Testis (tissue), 3 donors: Measurements from ENCODE around the gene ITGAD. TPM values are rescaled to one million over a fixed set of nuclear protein-coding genes. Genes with fewer than 3 reads are reported as not detected.
"Not testable (repeated sequence)": the region's sequence is repeated elsewhere in the genome, so short reads cannot be mapped to it uniquely, and the experiment has no call there.

Source experiments
- DNase-seq: peaks from one replicate; pipeline ENCODE4 v3.0.0-alpha.2; 2019
- H3K27ac ChIP-seq, 2 donors: fragments of 200-600 bp; sonication (generic); one replicate each; pipeline ENCODE4 v1.5.1; 2019
- H3K27me3 ChIP-seq: fragments of 200-600 bp; sonication (generic); one replicate; pipeline ENCODE4 v1.5.1; 2019
- H3K36me3 ChIP-seq: fragments of 200-600 bp; sonication (generic); one replicate; pipeline ENCODE4 v1.5.1; 2017; ENCODE audit warnings: low read depth; ENCODE audit errors: missing control alignments
- H3K4me1 ChIP-seq: fragments of 200-600 bp; sonication (generic); one replicate; pipeline ENCODE4 v1.5.1; 2019
- H3K4me3 ChIP-seq, 2 donors: fragments of 200-600 bp; sonication (generic); one replicate each; pipeline ENCODE4 v1.5.1; 2017 to 2019
- H3K9me3 ChIP-seq: fragments of 200-600 bp; sonication (generic); one replicate; pipeline ENCODE4 v1.5.1; 2017
- POLR2A ChIP-seq: fragments of 450-650 bp; IDR thresholded peaks from one replicate; pipeline ENCODE4 v1.6.1; 2017; ENCODE audit warnings: antibody characterized with exemption, mild to moderate bottlenecking, moderate library complexity
- WGBS, 2 donors: methylation state at CpG; one replicate each; pipeline ENCODE4 v1.1.5; 2018; 5-methylcytosine and 5-hydroxymethylcytosine counted together
- intact Hi-C: fragments of 100-400 bp; cut with DNase I; formaldehyde crosslinking; loops from one replicate; pipeline ENCODE4 v1.15.1; 2023; ENCODE audit warnings: low total_unique reads
- polyA plus RNA-seq: library from polyadenylated mRNA; stranded (reverse); fragments of 350-450 nt; fragmentation: Illumina TruSeq; extraction: RNeasy Lipid Tissue Mini Kit (QIAGEN cat#74804); gene quantifications from one replicate; pipeline ENCODE4 v1.2.3, GENCODE V29; 2014; ENCODE audit warnings: low read depth, low replicate concordance; ENCODE audit not compliant: insufficient read depth
- total RNA-seq, 2 donors: library from RNA; depleted of rRNA; stranded (reverse); fragments of >200 nt; gene quantifications; one replicate each; pipeline ENCODE4 v1.2.3, GENCODE V29; 2016
- TF ChIP-seq, protein P1 (sequence below), 3 experiments: fragments of 450-650 bp in 2 of 3; fragments of 200-600 bp in 1 of 3; sonication (generic) in 1 of 3; IDR thresholded peaks; one replicate each; pipeline ENCODE4 v1.5.1; 2016 to 2019; ENCODE audit warnings: antibody characterized with exemption in 3 of 3, mild to moderate bottlenecking in 2 of 3, moderate library complexity in 1 of 3

Gene ITGAD
- total and polyA plus RNA-seq, 3 donors from 2014 or later, result 0.19 TPM; not detected in 2

DNA sequence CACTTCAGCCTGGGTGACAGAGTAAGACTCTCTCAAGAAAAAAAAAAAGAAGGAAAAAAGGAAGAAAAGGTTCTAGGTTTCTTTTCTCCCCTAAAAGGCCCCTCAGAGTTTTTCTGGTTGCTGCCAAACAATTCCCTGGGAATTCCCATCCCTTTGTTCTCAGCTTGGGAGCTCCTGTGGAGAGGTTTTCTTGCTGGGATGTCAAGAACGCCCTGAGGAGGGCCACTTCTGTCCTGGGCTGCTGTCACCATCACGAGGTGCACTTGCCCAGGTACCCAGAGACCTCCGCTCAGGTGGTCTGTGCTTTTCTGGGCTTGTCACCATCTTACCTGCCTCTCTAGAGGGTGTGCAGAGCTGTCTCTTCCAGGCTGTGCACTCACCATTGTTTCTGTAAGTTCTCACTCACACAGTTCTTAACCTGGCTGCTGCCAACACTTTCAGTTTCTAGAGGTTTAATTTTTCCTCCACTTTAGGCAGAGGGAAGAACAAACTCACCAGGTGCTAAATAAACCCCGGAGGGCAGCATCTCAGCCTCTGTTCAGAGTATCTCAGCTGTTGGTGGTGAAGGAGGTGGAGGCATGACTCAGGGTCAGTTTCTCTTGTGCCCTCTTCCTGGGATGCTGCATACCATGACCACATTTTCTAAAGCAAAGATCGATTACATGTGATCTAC, 37.4 kb downstream of the ITGAD start:
- H3K36me3 ChIP-seq, result no peaks in the 10 kb centered on the region
- peaks cover 21% of the 10 kb centered on the region for H3K4me1 ChIP-seq
- intact Hi-C loops, result loop anchor here (10.0 kb wide), 1 partner anchor 446 kb away; the partner anchor contains the start of gene HSD3B7
- no peak overlapping the region for H3K4me3 ChIP-seq
- no peaks in the 10 kb centered on the region for H3K27me3 ChIP-seq
- H3K9me3 ChIP-seq, result no peaks in the 10 kb centered on the region
- H3K27ac ChIP-seq, result peak overlapping the region; percentile 8 to 62
- 58 to 59% methylated on average over 5 of the region's 5 CpGs for WGBS, 2 donors
- no peak for DNase-seq
- TF ChIP-seq POLR2A, result no peak
- TF ChIP-seq, protein P1, sequence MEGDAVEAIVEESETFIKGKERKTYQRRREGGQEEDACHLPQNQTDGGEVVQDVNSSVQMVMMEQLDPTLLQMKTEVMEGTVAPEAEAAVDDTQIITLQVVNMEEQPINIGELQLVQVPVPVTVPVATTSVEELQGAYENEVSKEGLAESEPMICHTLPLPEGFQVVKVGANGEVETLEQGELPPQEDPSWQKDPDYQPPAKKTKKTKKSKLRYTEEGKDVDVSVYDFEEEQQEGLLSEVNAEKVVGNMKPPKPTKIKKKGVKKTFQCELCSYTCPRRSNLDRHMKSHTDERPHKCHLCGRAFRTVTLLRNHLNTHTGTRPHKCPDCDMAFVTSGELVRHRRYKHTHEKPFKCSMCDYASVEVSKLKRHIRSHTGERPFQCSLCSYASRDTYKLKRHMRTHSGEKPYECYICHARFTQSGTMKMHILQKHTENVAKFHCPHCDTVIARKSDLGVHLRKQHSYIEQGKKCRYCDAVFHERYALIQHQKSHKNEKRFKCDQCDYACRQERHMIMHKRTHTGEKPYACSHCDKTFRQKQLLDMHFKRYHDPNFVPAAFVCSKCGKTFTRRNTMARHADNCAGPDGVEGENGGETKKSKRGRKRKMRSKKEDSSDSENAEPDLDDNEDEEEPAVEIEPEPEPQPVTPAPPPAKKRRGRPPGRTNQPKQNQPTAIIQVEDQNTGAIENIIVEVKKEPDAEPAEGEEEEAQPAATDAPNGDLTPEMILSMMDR (IDR thresholded peaks at IDR 0.05), result no peak

DNA sequence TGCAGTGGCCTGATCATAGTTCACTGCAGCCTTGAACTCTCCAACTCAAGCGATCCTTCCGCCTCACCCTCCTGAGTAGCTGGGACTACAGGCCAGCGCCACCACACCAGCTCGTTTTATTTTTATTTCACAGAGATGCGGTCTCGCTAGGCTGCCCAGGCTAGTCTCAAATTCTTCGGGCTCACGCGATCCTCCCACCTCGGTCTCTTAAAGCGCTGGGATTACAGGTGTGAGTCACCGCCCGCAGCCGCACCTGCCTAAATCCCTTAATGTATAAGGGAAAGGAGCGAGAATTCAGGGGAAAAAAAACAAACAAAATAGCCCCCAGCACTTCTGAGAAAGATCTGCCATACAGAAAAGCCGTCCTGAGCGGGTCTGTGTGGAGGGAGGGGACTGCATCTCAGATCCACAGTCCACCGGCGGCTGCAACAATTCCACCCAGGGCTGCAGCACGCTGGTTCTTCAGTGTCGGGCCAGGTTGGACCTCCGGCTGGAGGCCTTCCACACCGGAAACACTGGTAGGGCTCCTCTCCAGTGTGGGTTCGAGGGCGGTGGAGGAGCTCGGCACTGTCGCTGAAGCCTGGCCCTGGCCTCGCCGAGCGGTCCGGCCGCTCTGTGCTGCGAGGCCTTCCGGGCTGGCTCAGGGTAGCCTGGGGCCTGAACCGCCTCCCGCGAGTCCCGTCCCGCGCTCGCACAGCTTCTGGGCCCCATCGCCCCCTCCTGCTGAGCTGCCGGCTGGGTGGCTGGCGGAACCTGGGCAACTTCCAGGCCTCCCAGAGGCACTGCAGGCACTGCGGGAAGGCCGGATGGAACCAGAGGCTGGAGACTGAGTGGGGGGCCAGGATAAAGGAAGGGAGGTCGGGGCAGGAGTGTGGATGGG, 42.4 kb downstream of the ITGAD start:
- no peaks in the 10 kb centered on the region for H3K27me3 ChIP-seq
- peak overlapping the region in 1 of 2 donors; percentile 12 for H3K4me3 ChIP-seq
- no peaks in the 10 kb centered on the region for H3K9me3 ChIP-seq
- intact Hi-C loops, result loop anchor here (10.0 kb wide), 1 partner anchor 451 kb away; the partner anchor contains the start of gene HSD3B7
- H3K4me1 ChIP-seq, result no peaks in the 10 kb centered on the region
- no peaks in the 10 kb centered on the region for H3K36me3 ChIP-seq
- no peak overlapping the region for H3K27ac ChIP-seq
- 60 to 82% methylated on average over 28 to 45 of the region's 47 CpGs for WGBS, 2 donors
- no peak for DNase-seq
- TF ChIP-seq, protein P1 (IDR thresholded peaks at IDR 0.05), result no peak
- TF ChIP-seq POLR2A, result no peak

DNA sequence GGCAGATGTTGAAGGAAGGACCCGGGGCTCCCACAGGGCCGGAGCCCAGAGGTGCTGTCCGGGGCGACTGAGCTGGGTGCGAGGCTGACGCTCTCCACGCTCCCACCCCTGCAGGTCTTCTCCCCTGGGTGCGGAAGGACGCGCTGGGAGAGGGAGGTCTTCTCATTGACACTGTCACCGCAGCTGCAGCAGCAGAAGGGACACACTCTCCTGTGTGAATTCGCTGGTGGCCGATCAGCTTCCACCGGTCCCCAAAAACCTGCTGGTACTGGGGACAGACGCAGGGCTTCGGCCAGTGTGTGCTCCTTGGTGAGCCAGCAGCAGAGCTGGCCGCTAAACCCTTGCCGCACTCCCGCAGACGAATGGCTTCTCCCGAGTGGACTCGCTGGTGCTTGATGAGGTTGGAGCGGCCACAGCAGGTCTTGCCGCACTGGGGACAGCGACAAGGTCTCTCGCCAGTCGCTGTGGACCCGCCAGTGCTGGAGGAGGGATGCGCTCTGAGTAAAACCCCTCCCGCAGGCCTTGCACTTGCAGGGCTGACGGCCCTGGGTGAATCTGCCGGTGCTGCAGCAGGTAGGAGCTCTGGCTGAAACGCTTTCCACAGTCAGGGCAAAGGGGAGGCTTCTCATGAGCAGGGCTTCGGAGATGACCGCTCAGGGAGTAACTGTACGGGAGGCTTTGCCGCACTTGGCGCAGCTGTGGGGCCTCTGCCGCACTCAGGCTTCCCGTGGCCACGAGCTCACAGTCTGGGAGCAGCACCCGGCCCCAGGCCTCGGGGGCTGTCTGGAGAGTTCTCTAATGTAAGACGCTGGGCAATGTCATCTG, 43.3 kb downstream of the ITGAD start:
- H3K9me3 ChIP-seq, result no peaks in the 10 kb centered on the region
- no peak for DNase-seq
- no peaks in the 10 kb centered on the region for H3K36me3 ChIP-seq
- peaks cover 4% of the 10 kb centered on the region for H3K4me1 ChIP-seq
- no peaks in the 10 kb centered on the region for H3K27me3 ChIP-seq
- H3K27ac ChIP-seq, result no peak overlapping the region
- no peak for TF ChIP-seq POLR2A
- TF ChIP-seq, protein P1 (IDR thresholded peaks at IDR 0.05), result no peak
- 65 to 77% methylated on average over 27 to 44 of the region's 44 CpGs for WGBS, 2 donors
- peak overlapping the region in 1 of 2 donors; percentile 12 for H3K4me3 ChIP-seq
- intact Hi-C loops, result loop anchor here (10.0 kb wide), 1 partner anchor 452 kb away; the partner anchor contains the start of gene HSD3B7

GRCh38 chr16:31438414-31438813, 45.3 kb downstream of the ITGAD start:
- no peak for DNase-seq
- TF ChIP-seq POLR2A, result no peak
- TF ChIP-seq, protein P1 (IDR thresholded peaks at IDR 0.05), result no peak
- H3K4me3 ChIP-seq, result no peak overlapping the region
- H3K4me1 ChIP-seq, result peaks cover 13% of the 10 kb centered on the region
- H3K27me3 ChIP-seq, result no peaks in the 10 kb centered on the region
- no peaks in the 10 kb centered on the region for H3K9me3 ChIP-seq
- H3K36me3 ChIP-seq, result no peaks in the 10 kb centered on the region
- 38 to 62% methylated on average over 2 of the region's 2 CpGs for WGBS, 2 donors
- intact Hi-C loops, result loop anchor here (10.0 kb wide), 1 partner anchor 454 kb away; the partner anchor contains the start of gene HSD3B7
- H3K27ac ChIP-seq, result no peak overlapping the region

GRCh38 chr16:31439023-31439422, 45.9 kb downstream of the ITGAD start:
- H3K27me3 ChIP-seq, DNase-seq, H3K27ac ChIP-seq, H3K36me3 ChIP-seq, H3K9me3 ChIP-seq, H3K4me3 ChIP-seq: not testable (repeated sequence)
- 66 to 72% methylated on average over 4 of the region's 4 CpGs for WGBS, 2 donors
- intact Hi-C loops, result loop anchor here (10.0 kb wide), 1 partner anchor 454 kb away; the partner anchor contains the start of gene HSD3B7
- H3K4me1 ChIP-seq, result peaks cover 13% of the 10 kb centered on the region
